Spleen (tissue), 11 donors: ENCODE data around the gene LCLAT1. TPM values are rescaled to one million over a fixed set of nuclear protein-coding genes. Genes with fewer than 3 reads are reported as not detected.

Source experiments
- DNase-seq: peaks from one replicate; pipeline ENCODE4 v3.0.0-alpha.2; 2020
- H3K27ac ChIP-seq, 8 donors: fragments of 200-600 bp; sonication (generic) in 7 of 8; 1 replicate in 4 of 8; 2 replicates in 4 of 8; pipeline versions ENCODE4 v1.5.0 to v1.8.0; 2016 to 2021; ENCODE audit warnings: inconsistent platforms in 4 of 8, mild to moderate bottlenecking in 4 of 8, moderate library complexity in 1 of 8
- H3K27me3 ChIP-seq, 7 donors: fragments of 200-600 bp; sonication (generic) in 6 of 7; replicated peaks in 1 of 7; 1 replicate in 4 of 7; 2 replicates in 3 of 7; pipeline versions ENCODE4 v1.5.0 to v1.8.0; 2016 to 2021; ENCODE audit warnings: inconsistent platforms in 3 of 7, mild to moderate bottlenecking in 1 of 7
- H3K36me3 ChIP-seq, 6 donors: fragments of 200-600 bp; sonication (generic) in 5 of 6; 1 replicate in 4 of 6; 2 replicates in 2 of 6; pipeline versions ENCODE4 v1.5.0 to v1.8.0; 2016 to 2021; ENCODE audit warnings: inconsistent platforms in 2 of 6
- H3K4me1 ChIP-seq, 6 donors: fragments of 200-600 bp; sonication (generic) in 5 of 6; 1 replicate in 3 of 6; 2 replicates in 3 of 6; pipeline versions ENCODE4 v1.5.0 to v1.8.0; 2016 to 2021; ENCODE audit warnings: inconsistent platforms in 3 of 6
- H3K4me3 ChIP-seq, 8 donors: fragments of 200-600 bp; sonication (generic) in 7 of 8; 1 replicate in 4 of 8; 2 replicates in 4 of 8; pipeline versions ENCODE4 v1.5.0 to v1.8.0; 2016 to 2021; ENCODE audit warnings: inconsistent platforms in 4 of 8, mild to moderate bottlenecking in 4 of 8, moderate library complexity in 2 of 8
- H3K9me3 ChIP-seq, 8 donors: fragments of 200-600 bp; sonication (generic) in 7 of 8; 1 replicate in 4 of 8; 2 replicates in 4 of 8; pipeline versions ENCODE4 v1.5.0 to v1.8.0; 2016 to 2021; ENCODE audit warnings: inconsistent platforms in 4 of 8
- POLR2A ChIP-seq, 3 donors: fragments of 450-650 bp; IDR thresholded peaks; one replicate each; pipeline ENCODE4 v1.5.1; 2017; ENCODE audit warnings: antibody characterized with exemption in 3 of 3, mild to moderate bottlenecking in 1 of 3
- POLR2AphosphoS5 ChIP-seq, 3 donors: sonication (generic); formaldehyde crosslinking; IDR thresholded peaks; one replicate each; pipeline ENCODE4 v1.5.1; 2017; ENCODE audit warnings: antibody characterized with exemption in 3 of 3
- WGBS, 5 donors: extraction: QIAGEN DNeasy Blood & Tissue Kit in 3 of 5; methylation state at CpG; one replicate each; pipeline versions ENCODE4 v1.1.5 to v1.1.7; 2013 to 2018; 5-methylcytosine and 5-hydroxymethylcytosine counted together
- intact Hi-C: fragments of 100-400 bp; cut with DNase I; formaldehyde crosslinking; loops from one replicate; pipeline ENCODE4 v1.15.0; 2023; ENCODE audit warnings: low total_unique reads
- polyA plus RNA-seq, 3 donors: library from polyadenylated mRNA; stranded (reverse); fragments of 200-250 nt; gene quantifications; one replicate each; pipeline ENCODE4 v1.2.1, GENCODE V29; 2013
- total RNA-seq, 7 donors: library from RNA; depleted of rRNA in 3 of 7; stranded (reverse); fragments of >200 nt in 3 of 7; fragmentation: NEBNext Ultra II Directional in 4 of 7; extraction: Animal tissue kit (Norgen Biotek cat#: 25700) in 4 of 7; gene quantifications; one replicate each; pipeline versions ENCODE4 v1.1.0 to v1.2.1, GENCODE V29; 2016 to 2021
- TF ChIP-seq, protein P1 (sequence below), 11 experiments: fragments of 200-600 bp in 7 of 11; fragments of 450-650 bp in 4 of 11; sonication (generic) in 4 of 11; IDR thresholded peaks in 8 of 11; conservative IDR thresholded peaks in 3 of 11; 1 replicate in 7 of 11; 2 replicates in 4 of 11; pipeline versions ENCODE4 v1.4.0 to v1.8.0; 2016 to 2021; ENCODE audit warnings: antibody characterized with exemption in 11 of 11, inconsistent platforms in 4 of 11, mild to moderate bottlenecking in 1 of 11
- donor health status: healthy with polysubstance abuse.
- donor health status: DM: no; HTN: no; CAD: no; lungs with moderate emphysema.
- donor health status: DM: no; HTN: no; CAD: no.
- donor health status: Bipolar disorder and iron deficiency.
- donor health status: healthy.
- donor health status: DM: no; HTN: no; CAD: no.
- donor health status: DM: yes; HTN: yes; CAD: no.

Gene LCLAT1
- total and polyA plus RNA-seq, 10 donors = 1.9 to 23.3 (median 13.8) TPM

DNA sequence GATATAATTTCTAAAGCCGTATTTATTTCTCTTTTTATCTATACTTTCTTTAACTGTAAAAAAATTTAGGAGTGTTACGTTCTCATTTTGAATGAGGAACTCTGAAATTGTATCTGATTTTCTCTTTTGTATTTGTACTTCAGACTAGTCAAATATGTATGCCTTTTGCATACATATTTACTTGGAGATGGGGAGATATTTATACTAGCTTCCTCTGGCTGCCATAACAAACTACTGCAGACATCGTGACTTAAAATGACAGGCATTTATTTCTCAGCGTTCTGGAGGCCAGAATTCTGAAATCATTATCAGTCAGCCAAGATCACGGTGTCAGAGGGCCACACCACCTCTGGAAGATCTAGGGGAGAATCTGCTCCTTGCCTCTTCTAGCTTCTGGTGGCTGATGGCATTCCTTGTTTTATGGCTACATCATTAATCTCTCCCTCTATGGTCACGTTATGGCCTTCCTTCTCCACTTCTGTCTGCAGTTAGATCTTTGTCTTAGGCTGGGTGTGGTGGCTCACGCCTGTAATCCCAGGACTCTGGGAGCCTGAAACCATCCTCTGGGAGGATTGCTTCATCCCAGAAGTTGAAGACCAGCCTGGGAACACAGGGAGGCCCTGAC, 8.2 kb downstream of the LCLAT1 start:
- no peak for TF ChIP-seq POLR2AphosphoS5 (IDR thresholded peaks at IDR 0.05)
- TF ChIP-seq, protein P1, sequence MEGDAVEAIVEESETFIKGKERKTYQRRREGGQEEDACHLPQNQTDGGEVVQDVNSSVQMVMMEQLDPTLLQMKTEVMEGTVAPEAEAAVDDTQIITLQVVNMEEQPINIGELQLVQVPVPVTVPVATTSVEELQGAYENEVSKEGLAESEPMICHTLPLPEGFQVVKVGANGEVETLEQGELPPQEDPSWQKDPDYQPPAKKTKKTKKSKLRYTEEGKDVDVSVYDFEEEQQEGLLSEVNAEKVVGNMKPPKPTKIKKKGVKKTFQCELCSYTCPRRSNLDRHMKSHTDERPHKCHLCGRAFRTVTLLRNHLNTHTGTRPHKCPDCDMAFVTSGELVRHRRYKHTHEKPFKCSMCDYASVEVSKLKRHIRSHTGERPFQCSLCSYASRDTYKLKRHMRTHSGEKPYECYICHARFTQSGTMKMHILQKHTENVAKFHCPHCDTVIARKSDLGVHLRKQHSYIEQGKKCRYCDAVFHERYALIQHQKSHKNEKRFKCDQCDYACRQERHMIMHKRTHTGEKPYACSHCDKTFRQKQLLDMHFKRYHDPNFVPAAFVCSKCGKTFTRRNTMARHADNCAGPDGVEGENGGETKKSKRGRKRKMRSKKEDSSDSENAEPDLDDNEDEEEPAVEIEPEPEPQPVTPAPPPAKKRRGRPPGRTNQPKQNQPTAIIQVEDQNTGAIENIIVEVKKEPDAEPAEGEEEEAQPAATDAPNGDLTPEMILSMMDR (IDR thresholded peaks at IDR 0.05 in 8 of 11, conservative IDR thresholded peaks at IDR 0.05 in 3 of 11) = no peak
- no peak for TF ChIP-seq POLR2A (IDR thresholded peaks at IDR 0.05)
- 68 to 83% (median 74%) methylated on average over 7 of the region's 7 CpGs for WGBS, 5 donors
- H3K27me3 ChIP-seq = no peaks in the 10 kb centered on the region
- H3K4me3 ChIP-seq = no peak overlapping the region
- intact Hi-C loops = no loop called here
- H3K9me3 ChIP-seq = no peaks in the 10 kb centered on the region
- peaks cover 0 to 20% (median 3%) of the 10 kb centered on the region in 6 donors for H3K4me1 ChIP-seq
- no peak for DNase-seq
- H3K36me3 ChIP-seq = no peaks in the 10 kb centered on the region
- H3K27ac ChIP-seq = no peak overlapping the region

DNA sequence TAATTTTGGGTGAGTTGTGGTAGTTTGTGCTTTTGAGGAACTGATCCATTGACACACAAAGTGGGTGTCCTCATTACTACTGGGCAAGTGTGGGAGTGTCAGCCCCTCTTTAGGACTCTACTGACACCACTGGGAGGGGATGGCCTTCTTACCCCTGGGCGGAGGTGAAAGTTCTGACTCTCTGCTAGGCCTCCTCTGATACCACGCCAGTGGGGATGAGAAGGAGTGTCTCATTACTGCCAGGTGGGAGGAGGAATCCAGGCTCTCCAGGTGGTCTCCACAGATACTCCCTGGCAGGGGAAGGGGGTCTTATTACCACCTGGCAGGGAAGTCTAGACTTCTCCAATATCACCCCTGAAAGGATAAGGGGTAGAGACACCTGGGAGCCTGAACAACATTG, 9.1 kb downstream of the LCLAT1 start:
- Histone ChIP-seq H3K36me3 (no peaks in the 10 kb centered on the region), H3K9me3 (no peaks in the 10 kb centered on the region), H3K27ac (no peak overlapping the region), H3K4me1 (peaks cover 0 to 20% (median 3%) of the 10 kb centered on the region in 6 donors), H3K27me3 (no peaks in the 10 kb centered on the region), H3K4me3 (no peak overlapping the region)
- TF ChIP-seq, protein P1 (IDR thresholded peaks at IDR 0.05 in 8 of 11, conservative IDR thresholded peaks at IDR 0.05 in 3 of 11) = no peak
- TF ChIP-seq POLR2AphosphoS5 (IDR thresholded peaks at IDR 0.05) (no peak), POLR2A (IDR thresholded peaks at IDR 0.05) (no peak)
- DNase-seq = no peak
- intact Hi-C loops = no loop called here
- 94 to 97% (median 96%) methylated on average over 2 of the region's 2 CpGs; no CpG with 5 or more reads in 1 of the 5 donors for WGBS, 5 donors

DNA sequence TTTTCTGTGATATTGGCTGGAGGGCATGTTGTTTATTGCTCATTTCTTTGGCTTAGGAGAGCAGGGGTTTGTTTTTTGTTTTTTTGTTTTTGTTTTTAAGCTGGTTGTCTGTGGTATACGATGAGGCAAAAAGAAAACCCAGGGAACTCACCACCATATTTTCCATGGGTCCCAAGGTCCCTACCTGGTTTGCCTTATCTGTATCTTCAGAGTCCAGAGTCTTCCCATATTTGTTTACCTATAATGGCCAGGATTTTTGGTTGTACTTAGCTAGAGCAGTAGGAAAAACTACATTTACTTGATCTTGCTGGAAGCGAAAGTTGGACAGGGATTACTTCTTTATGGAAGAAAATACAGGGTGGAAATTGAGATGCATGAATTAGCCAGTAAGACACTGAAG, 9.5 kb downstream of the LCLAT1 start:
- no peak for TF ChIP-seq POLR2A (IDR thresholded peaks at IDR 0.05)
- no peak for TF ChIP-seq POLR2AphosphoS5 (IDR thresholded peaks at IDR 0.05)
- TF ChIP-seq, protein P1 (IDR thresholded peaks at IDR 0.05 in 8 of 11, conservative IDR thresholded peaks at IDR 0.05 in 3 of 11) = no peak
- intact Hi-C loops = no loop called here
- DNase-seq = no peak
- H3K4me1 ChIP-seq = peaks cover 0 to 20% (median 3%) of the 10 kb centered on the region in 6 donors
- peaks cover 0 to 4% (median 0%) of the 10 kb centered on the region in 6 donors for H3K36me3 ChIP-seq
- 93 to 97% (median 94%) methylated on average over 2 of the region's 2 CpGs for WGBS, 5 donors
- no peak overlapping the region for H3K27ac ChIP-seq
- H3K27me3 ChIP-seq = no peaks in the 10 kb centered on the region
- no peak overlapping the region for H3K4me3 ChIP-seq
- no peaks in the 10 kb centered on the region for H3K9me3 ChIP-seq

DNA sequence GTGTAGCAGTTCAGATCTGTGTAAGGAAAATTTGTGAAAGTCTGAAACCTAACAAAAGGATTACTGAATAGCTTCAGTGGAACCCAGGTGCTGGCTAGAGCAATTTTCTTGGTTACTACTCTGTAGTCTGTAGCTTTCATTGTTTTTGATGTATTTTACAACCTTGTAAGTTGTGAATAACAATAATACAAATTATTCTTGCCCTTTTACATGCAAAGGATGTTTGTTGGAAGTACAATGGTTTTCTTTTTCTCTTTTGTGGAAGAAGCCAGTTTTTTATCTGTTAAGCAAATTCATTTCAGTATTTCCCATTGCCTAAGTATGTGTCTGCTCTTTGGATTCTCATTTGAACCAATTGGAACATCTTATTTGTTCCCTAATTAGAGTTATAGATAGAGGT, 10.2 kb downstream of the LCLAT1 start:
- DNase-seq = no peak
- H3K27me3 ChIP-seq = no peaks in the 10 kb centered on the region
- intact Hi-C loops = no loop called here

More for the DNA sequence above, 10.2 kb downstream of the LCLAT1 start:
- Histone ChIP-seq H3K4me1 (peaks cover 0 to 22% (median 3%) of the 10 kb centered on the region in 6 donors), H3K4me3 (no peak overlapping the region), H3K9me3 (no peaks in the 10 kb centered on the region), H3K27ac (no peak overlapping the region), H3K36me3 (peaks cover 0 to 4% (median 0%) of the 10 kb centered on the region in 6 donors)
- no peak for TF ChIP-seq POLR2A (IDR thresholded peaks at IDR 0.05)
- TF ChIP-seq, protein P1 (IDR thresholded peaks at IDR 0.05 in 8 of 11, conservative IDR thresholded peaks at IDR 0.05 in 3 of 11) = no peak
- TF ChIP-seq POLR2AphosphoS5 (IDR thresholded peaks at IDR 0.05) = no peak
